Stomach smooth muscle (tissue), 2 donors: ENCODE data around the gene C2orf68.
"Not testable (repeated sequence)": the region's sequence is repeated elsewhere in the genome, so short reads cannot be mapped to it uniquely, and the experiment has no call there.

ENCODE experiments used
- H3K27ac ChIP-seq: one replicate; pipeline ENCODE4 v1.7.0; 2013; ENCODE audit warnings: mild to moderate bottlenecking, low read length, inconsistent platforms
- H3K27me3 ChIP-seq, 2 donors: one replicate each; pipeline ENCODE4 v1.7.0; 2013; ENCODE audit warnings: low read length in 2 of 2; ENCODE audit not compliant: insufficient read depth in 2 of 2, control insufficient read depth in 1 of 2
- H3K36me3 ChIP-seq, 2 donors: one replicate each; pipeline ENCODE4 v1.7.0; 2013; ENCODE audit warnings: low read length in 2 of 2; ENCODE audit not compliant: control insufficient read depth in 2 of 2, insufficient read depth in 2 of 2
- H3K4me1 ChIP-seq: one replicate; pipeline ENCODE4 v1.7.0; 2013; ENCODE audit warnings: low read length; ENCODE audit not compliant: control insufficient read depth, insufficient read depth
- H3K4me3 ChIP-seq, 2 donors: one replicate each; pipeline ENCODE4 v1.7.0; 2013; ENCODE audit warnings: low read length in 2 of 2
- H3K9ac ChIP-seq, 2 donors: one replicate each; pipeline ENCODE4 v1.7.0; 2013; ENCODE audit warnings: low read length in 2 of 2, mild to moderate bottlenecking in 1 of 2
- H3K9me3 ChIP-seq, 2 donors: one replicate each; pipeline ENCODE4 v1.7.0; 2013; ENCODE audit warnings: low read length in 2 of 2; ENCODE audit not compliant: control insufficient read depth in 2 of 2
- donor health status: healthy.
- donor health status: Pancreatic carcinoma.

Gene C2orf68

DNA sequence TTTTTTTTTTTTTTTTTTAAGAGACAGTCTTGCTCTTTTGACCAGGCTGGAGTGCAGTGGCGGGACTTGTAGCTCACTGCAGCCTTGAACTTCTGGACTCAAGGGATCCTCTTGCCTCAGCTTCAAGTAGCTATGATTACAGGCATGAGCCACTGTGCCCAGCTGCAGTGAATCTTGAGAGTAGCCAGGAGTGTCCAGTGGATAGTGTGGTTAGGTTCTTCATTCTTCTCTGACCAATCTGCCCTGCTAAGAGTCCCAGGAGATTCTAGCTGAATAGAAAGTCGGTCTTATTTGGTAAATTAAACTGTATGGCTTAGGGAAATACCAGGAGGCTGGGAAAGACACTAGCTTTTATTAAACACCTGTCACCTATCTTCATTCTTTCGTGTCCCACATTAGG lies 19.4 kb upstream of the C2orf68 start:
- Histone ChIP-seq H3K9ac (no peak overlapping the region), H3K9me3 (no peaks in the 10 kb centered on the region), H3K4me1 (no peaks in the 10 kb centered on the region), H3K27me3 (no peaks in the 10 kb centered on the region), H3K27ac (no peak overlapping the region), H3K36me3 (peaks cover 34 to 46% of the 10 kb centered on the region in 2 donors), H3K4me3 (no peak overlapping the region)

DNA sequence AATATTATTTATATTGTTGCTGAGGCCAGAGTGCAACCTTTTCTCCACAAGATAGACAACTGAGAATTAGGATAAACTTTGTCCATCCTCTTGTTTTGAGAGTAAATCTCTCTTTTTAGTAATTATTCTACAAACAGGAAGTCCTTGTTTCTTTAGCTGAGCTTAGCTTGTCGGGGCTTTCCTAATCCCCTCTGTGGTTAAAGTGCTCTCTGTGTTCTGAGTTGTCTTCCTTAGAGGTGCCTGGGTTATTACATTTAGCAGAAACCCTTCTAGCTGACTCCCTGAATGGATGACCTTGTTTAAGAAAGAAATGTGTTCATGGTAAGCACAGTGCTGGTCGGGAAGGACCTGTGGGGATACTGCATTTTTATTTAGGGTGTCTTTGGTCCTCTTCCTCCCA lies 16.8 kb upstream of the C2orf68 start:
- Histone ChIP-seq H3K27me3 (no peaks in the 10 kb centered on the region), H3K9ac (no peak overlapping the region), H3K9me3 (no peaks in the 10 kb centered on the region), H3K36me3 (peaks cover 50 to 51% of the 10 kb centered on the region in 2 donors), H3K27ac (no peak overlapping the region), H3K4me3 (no peak overlapping the region), H3K4me1 (no peaks in the 10 kb centered on the region)

DNA sequence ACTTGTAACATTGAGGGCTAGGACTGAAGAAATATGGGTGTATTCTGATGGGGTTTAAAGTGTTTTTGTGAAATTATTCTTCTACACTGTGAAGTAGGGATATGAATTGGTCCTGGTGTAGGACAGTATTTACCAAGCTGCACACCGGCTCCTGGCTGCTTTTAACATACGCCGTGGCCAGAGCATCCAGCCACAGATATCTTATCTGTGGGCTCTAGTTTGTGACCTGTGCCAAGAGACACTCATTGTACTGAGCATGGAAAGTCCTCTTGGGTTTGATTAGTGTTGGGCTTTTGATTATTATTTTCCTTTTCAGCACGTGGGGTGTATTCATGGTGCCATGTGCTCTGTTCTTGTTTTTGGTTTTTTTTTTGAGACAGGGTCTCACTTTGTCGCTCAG lies 12.1 kb upstream of the C2orf68 start:
- Histone ChIP-seq H3K4me1 (no peaks in the 10 kb centered on the region), H3K4me3 (no peak overlapping the region), H3K36me3 (peaks cover 43 to 60% of the 10 kb centered on the region in 2 donors), H3K9ac (no peak overlapping the region), H3K27ac (no peak overlapping the region), H3K9me3 (no peaks in the 10 kb centered on the region), H3K27me3 (no peaks in the 10 kb centered on the region)

DNA sequence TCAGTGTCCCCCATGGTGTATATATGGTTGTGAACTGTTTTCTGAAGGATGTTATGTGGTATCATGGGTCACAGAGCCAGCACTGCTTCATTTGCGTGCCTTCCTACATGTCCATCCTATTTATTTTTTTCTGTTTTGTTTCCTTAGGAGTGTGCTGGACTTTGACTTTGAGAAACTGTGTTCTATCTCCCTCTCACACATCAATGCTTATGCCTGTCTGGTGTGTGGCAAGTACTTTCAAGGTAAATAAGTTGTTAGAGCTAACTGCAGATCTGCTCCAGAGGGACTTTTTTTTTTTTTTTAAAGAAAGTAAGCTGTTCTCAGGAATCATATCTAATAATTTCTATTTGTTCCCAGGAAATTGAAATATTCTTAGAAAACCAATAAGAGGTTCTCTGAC lies 9.5 kb upstream of the C2orf68 start:
- no peak overlapping the region for H3K4me3 ChIP-seq
- no peak overlapping the region for H3K9ac ChIP-seq
- H3K36me3 ChIP-seq: peaks cover 38 to 48% of the 10 kb centered on the region in 2 donors
- H3K9me3 ChIP-seq: no peaks in the 10 kb centered on the region
- no peaks in the 10 kb centered on the region for H3K27me3 ChIP-seq
- H3K4me1 ChIP-seq: peaks cover 13% of the 10 kb centered on the region
- H3K27ac ChIP-seq: no peak overlapping the region

DNA sequence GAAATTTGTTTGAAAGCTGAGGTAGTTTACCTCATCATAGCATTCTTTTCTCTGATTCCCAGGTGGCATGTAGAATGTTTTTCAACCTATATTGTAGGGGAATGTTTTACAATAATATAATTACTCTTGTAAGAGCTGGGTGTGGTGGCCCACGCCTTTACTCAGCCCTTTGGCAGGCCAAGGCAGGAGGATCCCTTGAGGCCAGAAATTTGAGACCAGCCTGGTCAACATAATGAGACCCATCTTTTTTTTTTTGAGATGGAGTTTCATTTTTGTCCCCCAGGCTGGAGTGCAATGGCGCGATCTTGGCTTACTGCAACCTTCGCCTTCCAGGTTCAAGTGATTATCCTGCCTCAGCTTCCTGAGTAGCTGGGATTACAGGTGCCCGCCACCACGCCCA lies 7.8 kb upstream of the C2orf68 start:
- peaks cover 13% of the 10 kb centered on the region for H3K4me1 ChIP-seq
- no peaks in the 10 kb centered on the region for H3K9me3 ChIP-seq
- H3K4me3 ChIP-seq: no peak overlapping the region
- H3K27ac ChIP-seq: no peak overlapping the region
- peaks cover 25 to 33% of the 10 kb centered on the region in 2 donors for H3K36me3 ChIP-seq
- H3K9ac ChIP-seq: no peak overlapping the region
- H3K27me3 ChIP-seq: no peaks in the 10 kb centered on the region

DNA sequence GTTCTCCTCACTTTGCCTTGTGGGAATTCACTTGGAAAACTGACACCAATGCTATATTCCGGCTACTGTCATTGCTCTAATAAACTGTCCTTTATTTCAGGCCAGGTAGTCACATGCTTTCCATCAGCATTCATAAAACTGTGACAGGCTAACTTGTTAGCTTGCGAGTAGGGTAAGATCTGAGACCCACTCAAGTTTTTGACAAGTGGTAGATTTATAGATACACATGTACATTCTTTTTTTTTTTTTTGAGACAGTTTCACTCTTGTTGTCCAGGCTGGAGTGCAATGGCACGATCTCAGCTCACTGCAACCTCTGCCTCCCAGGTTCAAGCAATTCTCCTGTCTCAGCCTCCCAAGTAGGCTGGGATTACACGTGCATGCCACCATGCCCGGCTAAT lies 5.9 kb upstream of the C2orf68 start:
- peak overlapping the region in 1 of 2 donors; percentile 0 for H3K4me3 ChIP-seq
- not testable (repeated sequence) for H3K9ac ChIP-seq

DNA sequence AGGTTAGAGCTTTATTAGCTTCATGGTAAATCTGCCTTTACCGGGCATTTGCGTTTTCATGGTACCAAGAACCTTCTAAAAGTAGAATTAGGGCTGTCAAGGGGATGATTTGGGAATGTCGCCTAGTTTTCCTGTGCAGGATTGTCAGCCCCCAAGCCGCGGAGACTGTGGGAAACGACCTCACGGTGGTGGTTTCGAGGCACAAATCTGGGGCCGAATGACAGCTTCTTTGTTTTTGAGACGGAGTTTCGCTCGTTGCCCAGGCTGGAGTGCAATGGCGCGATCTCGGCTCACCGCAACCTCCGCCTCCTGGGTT lies 3.5 kb upstream of the C2orf68 start:
- peaks cover 20% of the 10 kb centered on the region for H3K4me1 ChIP-seq
- H3K27ac ChIP-seq: peak overlapping the region; percentile 64
- H3K9ac ChIP-seq: no peak overlapping the region
- H3K27me3 ChIP-seq: no peaks in the 10 kb centered on the region
- no peaks in the 10 kb centered on the region for H3K9me3 ChIP-seq
- peaks cover 2 to 9% of the 10 kb centered on the region in 2 donors for H3K36me3 ChIP-seq
- no peak overlapping the region for H3K4me3 ChIP-seq

More for the DNA sequence above, 5.9 kb upstream of the C2orf68 start:
- not testable (repeated sequence) for H3K9me3 ChIP-seq, H3K27ac ChIP-seq, H3K27me3 ChIP-seq
- Histone ChIP-seq H3K36me3 (peaks cover 11 to 18% of the 10 kb centered on the region in 2 donors), H3K4me1 (peaks cover 13% of the 10 kb centered on the region)

DNA sequence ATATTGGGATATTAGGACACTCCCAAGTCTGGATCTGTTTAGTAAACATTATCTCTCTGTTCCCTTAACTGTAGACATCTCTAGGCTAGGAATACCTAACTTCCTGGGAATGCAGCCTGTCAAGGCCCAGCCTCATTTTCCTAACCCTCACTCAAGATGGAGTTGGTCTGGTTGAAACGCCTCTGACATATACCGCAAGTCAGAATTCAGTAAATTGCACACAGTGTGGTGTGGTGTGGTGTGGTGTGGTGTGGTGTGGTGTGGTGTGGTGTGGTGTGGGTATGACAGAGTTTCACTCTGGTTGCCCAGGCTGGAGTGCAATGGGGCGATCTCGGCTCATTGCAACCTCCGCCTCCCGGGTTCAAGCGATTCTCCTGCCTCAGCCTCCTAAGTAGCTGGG lies 2.9 kb upstream of the C2orf68 start:
- peaks cover 22% of the 10 kb centered on the region for H3K4me1 ChIP-seq
- H3K9ac ChIP-seq, H3K27me3 ChIP-seq, H3K4me3 ChIP-seq, H3K9me3 ChIP-seq, H3K27ac ChIP-seq: not testable (repeated sequence)
- peaks cover 2 to 12% of the 10 kb centered on the region in 2 donors for H3K36me3 ChIP-seq

DNA sequence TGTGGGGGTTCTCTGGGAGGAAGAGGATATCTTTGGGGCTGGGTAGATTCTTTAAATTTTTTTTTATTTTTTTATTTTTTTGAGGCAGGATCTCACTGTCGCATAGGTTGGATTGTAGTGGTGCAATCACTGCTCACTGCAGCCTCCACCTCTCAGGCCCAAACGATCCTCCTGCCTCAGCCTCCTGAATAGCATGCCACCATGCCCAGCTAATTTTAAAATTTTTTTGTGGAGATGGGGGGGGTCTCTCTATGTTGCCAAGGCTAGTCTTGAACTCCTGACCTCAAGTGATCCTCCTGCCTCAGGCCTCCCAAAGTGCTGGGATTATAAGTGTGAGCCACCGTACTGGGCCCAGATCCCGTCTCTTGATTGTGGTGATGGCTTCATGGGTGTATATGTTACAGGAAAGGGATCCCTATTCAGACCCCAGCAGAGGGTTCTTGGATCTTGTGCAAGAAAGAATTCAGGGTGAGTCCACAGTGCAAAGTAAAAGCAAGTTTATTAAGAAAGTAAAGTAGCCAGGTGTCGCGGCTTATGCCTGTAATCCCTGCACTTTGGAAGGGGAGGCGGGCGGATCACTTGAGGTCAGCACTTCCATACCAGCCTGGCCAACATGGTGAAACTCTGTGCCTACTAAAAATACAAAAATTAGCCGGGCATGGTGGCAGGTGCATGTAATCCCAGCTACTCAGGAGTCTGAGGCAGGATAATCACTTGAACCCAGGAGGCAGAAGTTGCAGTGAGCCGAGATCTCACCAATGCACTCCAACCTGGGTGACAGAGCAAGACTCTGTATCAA lies 2.0 kb upstream of the C2orf68 start:
- H3K4me3 ChIP-seq: no peak overlapping the region
- no peak overlapping the region for H3K9ac ChIP-seq
- no peaks in the 10 kb centered on the region for H3K27me3 ChIP-seq
- no peaks in the 10 kb centered on the region for H3K9me3 ChIP-seq
- peaks cover 5 to 9% of the 10 kb centered on the region in 2 donors for H3K36me3 ChIP-seq
- peaks cover 24% of the 10 kb centered on the region for H3K4me1 ChIP-seq
- H3K27ac ChIP-seq: no peak overlapping the region

DNA sequence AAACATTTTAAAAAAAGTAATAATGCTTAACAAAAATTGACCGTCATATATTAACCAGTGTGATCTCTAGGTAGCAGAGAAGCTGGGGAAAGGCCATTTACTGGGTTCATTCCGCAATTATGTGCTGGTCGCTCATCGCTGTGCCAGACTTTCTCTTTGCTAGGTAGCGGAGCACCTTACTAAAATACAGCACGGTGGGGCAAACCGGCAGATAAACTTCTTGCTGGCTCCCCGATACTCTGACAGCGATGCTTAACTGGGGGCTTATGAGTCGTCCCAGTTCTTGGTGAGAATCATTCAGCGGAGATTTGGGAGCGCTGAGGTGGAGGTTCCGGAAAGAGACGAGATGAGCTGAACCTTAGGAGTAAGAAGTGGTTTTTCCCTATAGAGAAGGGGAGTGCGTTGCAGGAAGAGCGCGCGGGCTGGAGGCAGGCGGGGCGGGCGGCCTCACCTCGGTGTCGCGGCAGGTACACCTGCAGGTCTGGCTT lies 605 bp downstream of the C2orf68 start:
- Histone ChIP-seq H3K27ac (peak overlapping the region; percentile 67), H3K4me1 (peaks cover 17% of the 10 kb centered on the region), H3K9me3 (no peaks in the 10 kb centered on the region), H3K36me3 (peaks cover 10 to 17% of the 10 kb centered on the region in 2 donors), H3K4me3 (peak overlapping the region; percentile 79 to 91), H3K9ac (peak overlapping the region; percentile 80 to 81), H3K27me3 (no peaks in the 10 kb centered on the region)
